Activated CD4-positive, alpha-beta T cell treated with anti-CD3 and anti-CD28 coated beads, Interleukin-2, amount 50 U/mL, for 4 hours (primary cell): ENCODE data around the gene TMED6.
A peak's percentile ranks its signal among the peaks of the same experiment; 100 is the strongest.
"Not testable (repeated sequence)": the region's sequence is repeated elsewhere in the genome, so short reads cannot be mapped to it uniquely, and the experiment has no call there.

Experiments used
- DNase-seq, 2 experiments: peaks; one replicate each; pipeline ENCODE4 v3.0.0-alpha.2; 2020

The TMED6 gene

GRCh38 chr16:69351309-69352027 lies at the start of gene TMED6:
Gene TMED6 (minus strand): TSS chr16:69351786. CDS start chr16:69351753, 33 bp downstream.
- no peak for DNase-seq

GRCh38 chr16:69399361-69399760 lies 47.8 kb upstream of the TMED6 start:
- no peak for DNase-seq

- DNase-seq: no peak
Observed at GRCh38 chr16:69397821-69398521, 46.4 kb upstream of the TMED6 start.

- DNase-seq: peak; percentile 58 to 68
Observed at GRCh38 chr16:69396187-69397061, 44.8 kb upstream of the TMED6 start.

- DNase-seq: no peak
Observed at GRCh38 chr16:69395859-69396186, 44.2 kb upstream of the TMED6 start.

- no peak for DNase-seq
Observed at GRCh38 chr16:69393898-69394849, 42.6 kb upstream of the TMED6 start.

- no peak for DNase-seq
Observed at GRCh38 chr16:69386596-69386995, 35.0 kb upstream of the TMED6 start.

- no peak for DNase-seq
Observed at GRCh38 chr16:69384974-69385373, 33.4 kb upstream of the TMED6 start.

- DNase-seq: no peak
Observed at GRCh38 chr16:69382421-69382820, 30.8 kb upstream of the TMED6 start.

- no peak for DNase-seq
Observed at GRCh38 chr16:69381231-69381630, 29.6 kb upstream of the TMED6 start.

- no peak for DNase-seq
Observed at GRCh38 chr16:69378760-69379159, 27.2 kb upstream of the TMED6 start.

- no peak for DNase-seq
Observed at GRCh38 chr16:69378036-69378435, 26.4 kb upstream of the TMED6 start.

- DNase-seq: no peak
Observed at GRCh38 chr16:69376393-69377059, 24.9 kb upstream of the TMED6 start.

- DNase-seq: no peak
Observed at GRCh38 chr16:69373019-69373418, 21.4 kb upstream of the TMED6 start.

- no peak for DNase-seq
Observed at GRCh38 chr16:69371564-69371963, 20.0 kb upstream of the TMED6 start.

GRCh38 chr16:69368866-69369265 lies 17.3 kb upstream of the TMED6 start:
- no peak for DNase-seq

- DNase-seq: no peak
Observed at GRCh38 chr16:69367980-69368379, 16.4 kb upstream of the TMED6 start.

GRCh38 chr16:69366431-69366830 lies 14.8 kb upstream of the TMED6 start:
- DNase-seq: no peak

- DNase-seq: no peak
Observed at GRCh38 chr16:69365901-69366300, 14.3 kb upstream of the TMED6 start.

GRCh38 chr16:69364088-69364487 lies 12.5 kb upstream of the TMED6 start:
- DNase-seq: no peak

GRCh38 chr16:69363281-69363717 lies 11.7 kb upstream of the TMED6 start:
- DNase-seq: no peak

- DNase-seq: not testable (repeated sequence)
Observed at GRCh38 chr16:69360070-69360469, 8.5 kb upstream of the TMED6 start.
